Measurements from ENCODE around the gene TMEM202. TPM values are rescaled to one million over a fixed set of nuclear protein-coding genes. Genes with fewer than 3 reads are reported as not detected.
"Not testable (repeated sequence)": the region's sequence is repeated elsewhere in the genome, so short reads cannot be mapped to it uniquely, and the experiment has no call there.

The TMEM202 gene
- total RNA-seq, 1 donor from 2014 or later = not detected

DNA sequence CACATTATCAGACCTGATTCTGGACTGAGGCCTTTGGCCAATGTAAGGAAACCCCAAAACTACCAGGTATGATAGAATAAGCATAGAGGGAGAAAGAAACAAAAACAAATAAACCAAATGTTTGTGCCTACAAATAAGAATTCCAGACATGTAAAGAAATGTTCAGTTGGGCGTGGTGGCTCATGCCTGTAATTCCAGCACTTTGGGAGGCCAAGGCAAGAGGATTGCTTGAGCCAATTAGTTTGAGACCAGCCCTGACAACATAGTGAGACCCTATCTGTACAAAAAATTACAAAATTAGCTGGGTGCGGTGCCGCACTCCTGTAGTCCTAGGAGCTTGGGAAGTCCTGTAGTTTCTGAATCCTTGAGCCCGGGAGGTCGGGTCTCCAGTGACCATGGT is 13.0 kb downstream of the TMEM202 start:
- TF ChIP-seq, protein P1, sequence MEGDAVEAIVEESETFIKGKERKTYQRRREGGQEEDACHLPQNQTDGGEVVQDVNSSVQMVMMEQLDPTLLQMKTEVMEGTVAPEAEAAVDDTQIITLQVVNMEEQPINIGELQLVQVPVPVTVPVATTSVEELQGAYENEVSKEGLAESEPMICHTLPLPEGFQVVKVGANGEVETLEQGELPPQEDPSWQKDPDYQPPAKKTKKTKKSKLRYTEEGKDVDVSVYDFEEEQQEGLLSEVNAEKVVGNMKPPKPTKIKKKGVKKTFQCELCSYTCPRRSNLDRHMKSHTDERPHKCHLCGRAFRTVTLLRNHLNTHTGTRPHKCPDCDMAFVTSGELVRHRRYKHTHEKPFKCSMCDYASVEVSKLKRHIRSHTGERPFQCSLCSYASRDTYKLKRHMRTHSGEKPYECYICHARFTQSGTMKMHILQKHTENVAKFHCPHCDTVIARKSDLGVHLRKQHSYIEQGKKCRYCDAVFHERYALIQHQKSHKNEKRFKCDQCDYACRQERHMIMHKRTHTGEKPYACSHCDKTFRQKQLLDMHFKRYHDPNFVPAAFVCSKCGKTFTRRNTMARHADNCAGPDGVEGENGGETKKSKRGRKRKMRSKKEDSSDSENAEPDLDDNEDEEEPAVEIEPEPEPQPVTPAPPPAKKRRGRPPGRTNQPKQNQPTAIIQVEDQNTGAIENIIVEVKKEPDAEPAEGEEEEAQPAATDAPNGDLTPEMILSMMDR (IDR thresholded peaks at IDR 0.05) = no peak
- Mint-ChIP-seq H3K27ac (ENCODE audit: unreplicated experiment) (no peak overlapping the region), H3K9me3 (ENCODE audit: unreplicated experiment) (peaks cover 9% of the 10 kb centered on the region), H3K36me3 (ENCODE audit: unreplicated experiment) (no peaks in the 10 kb centered on the region), H3K4me3 (ENCODE audit: unreplicated experiment) (no peak overlapping the region), H3K4me1 (ENCODE audit: unreplicated experiment) (no peaks in the 10 kb centered on the region), H3K27me3 (ENCODE audit: unreplicated experiment) (peaks cover 56% of the 10 kb centered on the region)
- DNase-seq (ENCODE audit: extremely low spot score, unreplicated experiment) = no peak

DNA sequence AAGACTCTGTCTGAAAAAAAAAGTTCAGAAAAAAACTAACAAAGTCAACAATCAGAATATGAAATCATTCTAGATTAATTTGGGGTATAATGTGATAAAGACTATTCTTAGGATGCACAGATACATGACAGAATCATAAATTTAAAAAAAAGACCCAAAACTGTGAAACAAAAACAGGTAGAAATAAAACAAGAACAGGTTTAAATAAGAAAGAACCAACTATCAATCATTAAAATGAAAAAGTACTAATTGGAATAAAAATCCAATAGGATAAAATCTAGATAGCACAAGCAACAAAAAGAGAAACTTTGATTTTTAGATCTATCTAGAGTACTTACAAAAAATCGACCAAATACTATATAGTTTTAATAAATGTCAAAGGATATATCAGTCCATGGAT is 13.4 kb downstream of the TMEM202 start:
- Mint-ChIP-seq H3K27me3 (ENCODE audit: unreplicated experiment) (peaks cover 52% of the 10 kb centered on the region), H3K4me3 (ENCODE audit: unreplicated experiment) (no peak overlapping the region), H3K36me3 (ENCODE audit: unreplicated experiment) (no peaks in the 10 kb centered on the region), H3K27ac (ENCODE audit: unreplicated experiment) (no peak overlapping the region), H3K9me3 (ENCODE audit: unreplicated experiment) (peaks cover 9% of the 10 kb centered on the region), H3K4me1 (ENCODE audit: unreplicated experiment) (no peaks in the 10 kb centered on the region)
- TF ChIP-seq, protein P1 (IDR thresholded peaks at IDR 0.05) = no peak
- no peak for DNase-seq (ENCODE audit: extremely low spot score, unreplicated experiment)

DNA sequence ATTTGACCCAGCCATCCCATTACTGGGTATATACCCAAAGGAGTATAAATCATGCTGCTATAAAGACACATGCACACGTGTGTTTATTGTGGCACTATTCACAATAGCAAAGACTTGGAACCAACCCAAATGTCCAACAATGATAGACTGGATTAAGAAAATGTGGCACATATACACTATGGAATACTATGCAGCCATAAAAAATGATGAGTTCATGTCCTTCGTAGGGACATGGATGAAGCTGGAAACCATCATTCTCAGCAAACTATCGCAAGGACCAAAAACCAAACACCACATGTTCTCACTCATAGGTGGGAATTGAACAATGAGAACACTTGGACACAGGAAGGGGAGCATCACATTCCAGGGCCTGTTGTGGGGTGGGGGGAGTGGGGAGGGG is 15.2 kb downstream of the TMEM202 start:
- not testable (repeated sequence) for H3K27ac Mint-ChIP-seq (ENCODE audit: unreplicated experiment); H3K4me3 Mint-ChIP-seq (ENCODE audit: unreplicated experiment); H3K4me1 Mint-ChIP-seq (ENCODE audit: unreplicated experiment); DNase-seq (ENCODE audit: extremely low spot score, unreplicated experiment); H3K36me3 Mint-ChIP-seq (ENCODE audit: unreplicated experiment); H3K9me3 Mint-ChIP-seq (ENCODE audit: unreplicated experiment)
- peaks cover 37% of the 10 kb centered on the region for H3K27me3 Mint-ChIP-seq (ENCODE audit: unreplicated experiment)

DNA sequence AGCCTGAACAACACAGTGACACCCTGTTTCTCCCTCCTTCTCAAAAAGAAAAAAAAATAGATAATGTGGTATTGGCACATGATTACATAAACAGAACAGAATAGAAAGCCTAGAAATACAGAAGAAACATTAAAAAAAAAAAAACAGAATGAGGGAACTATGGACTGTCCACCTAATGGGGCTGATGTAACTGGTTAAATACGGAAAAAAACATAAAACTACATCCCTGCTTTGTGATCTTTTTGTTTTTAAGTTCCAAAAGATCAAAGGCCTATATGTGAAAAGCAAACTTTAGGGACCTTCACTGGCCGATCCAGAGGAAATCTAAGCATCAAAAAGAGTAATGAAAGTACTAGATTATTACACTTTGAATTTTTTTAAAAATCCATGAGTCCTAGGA is 17.2 kb downstream of the TMEM202 start:
- H3K36me3 Mint-ChIP-seq (ENCODE audit: unreplicated experiment) = no peaks in the 10 kb centered on the region
- no peak overlapping the region for H3K4me3 Mint-ChIP-seq (ENCODE audit: unreplicated experiment)
- peaks cover 9% of the 10 kb centered on the region for H3K9me3 Mint-ChIP-seq (ENCODE audit: unreplicated experiment)
- TF ChIP-seq, protein P1 (IDR thresholded peaks at IDR 0.05) = no peak
- no peaks in the 10 kb centered on the region for H3K4me1 Mint-ChIP-seq (ENCODE audit: unreplicated experiment)
- no peak overlapping the region for H3K27ac Mint-ChIP-seq (ENCODE audit: unreplicated experiment)
- no peak for DNase-seq (ENCODE audit: extremely low spot score, unreplicated experiment)
- peaks cover 27% of the 10 kb centered on the region for H3K27me3 Mint-ChIP-seq (ENCODE audit: unreplicated experiment)

DNA sequence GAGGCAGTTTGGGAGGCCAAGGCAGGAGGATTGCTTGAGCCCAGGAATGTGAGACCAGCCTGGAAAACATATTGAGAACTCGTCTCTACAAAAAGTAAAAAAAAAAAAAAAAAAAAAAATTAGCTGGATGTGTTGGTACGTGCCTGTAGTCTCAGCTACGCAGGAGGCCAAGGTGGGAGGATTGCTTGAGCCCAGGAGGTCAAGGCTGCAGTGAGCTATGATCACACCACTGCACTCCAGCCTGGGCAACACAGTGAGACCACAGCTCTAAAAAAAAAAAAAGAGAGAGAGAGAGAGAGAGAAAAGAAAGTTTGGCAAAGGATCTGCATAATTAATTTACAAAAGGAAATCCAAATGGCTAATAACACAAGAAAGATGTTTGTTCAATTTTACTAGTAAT is 21.7 kb downstream of the TMEM202 start:
- not testable (repeated sequence) for H3K4me3 Mint-ChIP-seq (ENCODE audit: unreplicated experiment); H3K36me3 Mint-ChIP-seq (ENCODE audit: unreplicated experiment)

DNA sequence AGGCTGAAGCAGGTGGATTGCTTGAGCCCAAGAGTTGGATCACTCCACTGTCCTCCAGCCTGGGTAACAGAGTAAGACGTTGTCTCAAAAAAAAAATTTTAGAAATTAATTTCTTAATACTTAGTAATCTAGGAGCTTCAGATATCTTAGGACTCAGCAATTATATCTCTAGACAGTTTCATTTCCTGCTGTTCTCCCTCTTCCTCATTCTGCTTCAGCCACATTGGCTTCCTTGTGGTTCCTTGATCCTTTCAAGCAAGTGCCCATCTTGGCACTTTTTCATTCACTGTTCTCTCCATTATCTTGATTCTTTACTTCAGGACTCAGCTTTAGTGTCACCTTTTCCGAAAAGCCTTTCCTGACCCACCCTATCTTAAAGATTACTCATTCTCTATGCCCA is 22.5 kb downstream of the TMEM202 start:
- Mint-ChIP-seq H3K4me1 (ENCODE audit: unreplicated experiment) (no peaks in the 10 kb centered on the region), H3K9me3 (ENCODE audit: unreplicated experiment) (peaks cover 8% of the 10 kb centered on the region), H3K36me3 (ENCODE audit: unreplicated experiment) (peaks cover 2% of the 10 kb centered on the region), H3K27me3 (ENCODE audit: unreplicated experiment) (peaks cover 25% of the 10 kb centered on the region), H3K4me3 (ENCODE audit: unreplicated experiment) (no peak overlapping the region), H3K27ac (ENCODE audit: unreplicated experiment) (no peak overlapping the region)
- DNase-seq (ENCODE audit: extremely low spot score, unreplicated experiment) = no peak
- TF ChIP-seq, protein P1 (IDR thresholded peaks at IDR 0.05) = no peak

More for the DNA sequence above, 21.7 kb downstream of the TMEM202 start:
- peaks cover 33% of the 10 kb centered on the region for H3K27me3 Mint-ChIP-seq (ENCODE audit: unreplicated experiment)
- H3K27ac Mint-ChIP-seq (ENCODE audit: unreplicated experiment); DNase-seq (ENCODE audit: extremely low spot score, unreplicated experiment); H3K9me3 Mint-ChIP-seq (ENCODE audit: unreplicated experiment); H3K4me1 Mint-ChIP-seq (ENCODE audit: unreplicated experiment): not testable (repeated sequence)

All from osteocyte (in vitro differentiated cells).